ENCODE results near the gene KIAA0753. TPM values are rescaled to one million over a fixed set of nuclear protein-coding genes. Genes with fewer than 3 reads are reported as not detected.

The KIAA0753 gene
- total RNA-seq, 2 donors from 2014 or later = 15.7 to 18.5 TPM

- Histone ChIP-seq H3K27me3 (peaks cover 4% of the 10 kb centered on the region), H3K36me3 (no peaks in the 10 kb centered on the region), H3K9ac (ENCODE audit: low read depth in 2 of 2, low read length in 2 of 2) (peak overlapping the region; percentile 56 to 78), H3K9me3 (no peaks in the 10 kb centered on the region), H3K4me1 (peaks cover 9% of the 10 kb centered on the region), H3K27ac (no peak overlapping the region), H3K4me3 (no peak overlapping the region)
- DNase-seq = no peak
- intact Hi-C loops (cut with DNase I) = no loop called here
- TF ChIP-seq CTCF (IDR thresholded peaks at IDR 0.05) = no peak
Measured at GRCh38 chr17:6557040-6557438, 83.5 kb downstream of the KIAA0753 start.

- no peak for TF ChIP-seq CTCF (IDR thresholded peaks at IDR 0.05)
- Histone ChIP-seq H3K4me3 (peak within 1 kb of the TSS; percentile 61), H3K27ac (peak within 1 kb of the TSS; percentile 51), H3K9me3 (no peaks in the 10 kb centered on the region), H3K27me3 (peaks cover 4% of the 10 kb centered on the region), H3K9ac (ENCODE audit: low read depth in 2 of 2, low read length in 2 of 2) (peak within 1 kb of the TSS; percentile 78 to 91), H3K4me1 (peaks cover 9% of the 10 kb centered on the region), H3K36me3 (no peaks in the 10 kb centered on the region)
- intact Hi-C loops (cut with DNase I) = no loop called here
- DNase-seq = peak; percentile 42
Measured at GRCh38 chr17:6556121-6557039, 84.1 kb downstream of the KIAA0753 start, which contains the start of gene PITPNM3. Gene PITPNM3, minus strand, starts transcription at chr17:6556555. Its CDS starts 149 bp downstream, at chr17:6556406.

- no peak for TF ChIP-seq CTCF (IDR thresholded peaks at IDR 0.05)
- intact Hi-C loops (cut with DNase I) = no loop called here
- Histone ChIP-seq H3K36me3 (no peaks in the 10 kb centered on the region), H3K4me1 (peaks cover 9% of the 10 kb centered on the region), H3K27me3 (peaks cover 4% of the 10 kb centered on the region), H3K27ac (peak overlapping the region; percentile 51), H3K9me3 (no peaks in the 10 kb centered on the region), H3K4me3 (peak overlapping the region; percentile 61), H3K9ac (ENCODE audit: low read depth in 2 of 2, low read length in 2 of 2) (peak overlapping the region; percentile 78 to 91)
- DNase-seq = peak; percentile 73
Measured at GRCh38 chr17:6555331-6556120, 85.0 kb downstream of the KIAA0753 start.

- H3K9me3 ChIP-seq = no peaks in the 10 kb centered on the region
- TF ChIP-seq CTCF (IDR thresholded peaks at IDR 0.05) = no peak
- H3K27me3 ChIP-seq = peaks cover 4% of the 10 kb centered on the region
- peak; percentile 65 for DNase-seq
- H3K4me3 ChIP-seq = peak overlapping the region; percentile 61
- H3K4me1 ChIP-seq = peaks cover 9% of the 10 kb centered on the region
- peak overlapping the region; percentile 51 for H3K27ac ChIP-seq
- H3K9ac ChIP-seq (ENCODE audit: low read depth in 2 of 2, low read length in 2 of 2) = peak overlapping the region; percentile 57 to 91
- H3K36me3 ChIP-seq = no peaks in the 10 kb centered on the region
- intact Hi-C loops (cut with DNase I) = no loop called here
Measured at GRCh38 chr17:6554871-6555330, 85.6 kb downstream of the KIAA0753 start.

- H3K9me3 ChIP-seq = no peaks in the 10 kb centered on the region
- no peaks in the 10 kb centered on the region for H3K36me3 ChIP-seq
- peak overlapping the region; percentile 57 to 91 for H3K9ac ChIP-seq (ENCODE audit: low read depth in 2 of 2, low read length in 2 of 2)
- H3K27me3 ChIP-seq = peaks cover 4% of the 10 kb centered on the region
- no peak overlapping the region for H3K27ac ChIP-seq
- intact Hi-C loops (cut with DNase I) = no loop called here
- peaks cover 9% of the 10 kb centered on the region for H3K4me1 ChIP-seq
- no peak overlapping the region for H3K4me3 ChIP-seq
- no peak for DNase-seq
- TF ChIP-seq CTCF (IDR thresholded peaks at IDR 0.05) = no peak
Measured at GRCh38 chr17:6554342-6554741, 86.2 kb downstream of the KIAA0753 start.
